Stomach (tissue), 9 donors: ENCODE results near the gene RPL28. TPM values are rescaled to one million over a fixed set of nuclear protein-coding genes. Genes with fewer than 3 reads are reported as not detected.

Experiments
- DNase-seq, 2 donors: peaks; one replicate each; pipeline versions ENCODE4 v3.0.0 to v3.0.0-alpha.2; 2013 to 2019
- H3K27ac ChIP-seq, 5 donors: fragments of 200-600 bp in 4 of 5; sonication (generic) in 4 of 5; one replicate each; pipeline ENCODE4 v1.5.1; 2013 to 2019; ENCODE audit warnings: mild to moderate bottlenecking in 1 of 5, moderate library complexity in 1 of 5
- H3K27me3 ChIP-seq, 3 donors: fragments of 200-600 bp; sonication (generic); one replicate each; pipeline ENCODE4 v1.5.1; 2017 to 2019; ENCODE audit warnings: mixed run types in 1 of 3
- H3K36me3 ChIP-seq, 4 donors: fragments of 200-600 bp; sonication (generic); 1 replicate in 3 of 4; 2 replicates in 1 of 4; pipeline ENCODE4 v1.5.1; 2016 to 2019
- H3K4me1 ChIP-seq, 4 donors: fragments of 200-600 bp; sonication (generic); one replicate each; pipeline ENCODE4 v1.5.1; 2016 to 2019
- H3K4me3 ChIP-seq, 4 donors: fragments of 200-600 bp; sonication (generic) in 3 of 4; one replicate each; pipeline ENCODE4 v1.5.1; 2016 to 2019; ENCODE audit warnings: mild to moderate bottlenecking in 1 of 4
- H3K9me3 ChIP-seq, 4 donors: fragments of 200-600 bp; sonication (generic); one replicate each; pipeline ENCODE4 v1.5.1; 2016 to 2019
- EP300 ChIP-seq: sonication (generic); formaldehyde crosslinking; IDR thresholded peaks from one replicate; pipeline ENCODE4 v1.6.1; 2017; ENCODE audit warnings: antibody characterized with exemption
- POLR2A ChIP-seq, 4 donors: fragments of 450-650 bp; IDR thresholded peaks; one replicate each; pipeline ENCODE4 v1.6.1; 2016; ENCODE audit warnings: antibody characterized with exemption in 4 of 4, control low read depth in 2 of 4, mild to moderate bottlenecking in 1 of 4, moderate library complexity in 1 of 4
- POLR2AphosphoS5 ChIP-seq, 3 donors: sonication (generic); formaldehyde crosslinking; IDR thresholded peaks; one replicate each; pipeline ENCODE4 v1.6.1; 2016; ENCODE audit warnings: antibody characterized with exemption in 3 of 3
- WGBS, 5 donors: extraction: QIAGEN DNeasy Blood & Tissue Kit in 3 of 5; methylation state at CpG; one replicate each; pipeline versions ENCODE4 v1.1.5 to v1.1.7; 2013 to 2018; 5-methylcytosine and 5-hydroxymethylcytosine counted together
- intact Hi-C: fragments of 100-400 bp; cut with DNase I; formaldehyde crosslinking; loops from one replicate; pipeline ENCODE4 v1.15.1; 2023; ENCODE audit warnings: low total_unique reads
- polyA plus RNA-seq, 3 donors: library from polyadenylated mRNA; stranded (reverse); fragments of 200-250 nt; gene quantifications; one replicate each; pipeline ENCODE4 v1.2.3, GENCODE V29; 2013
- total RNA-seq, 5 donors: library from RNA; depleted of rRNA; stranded (reverse); fragments of >200 nt; gene quantifications; one replicate each; pipeline versions ENCODE4 v1.1.0 to v1.2.3, GENCODE V29; 2014 to 2016
- TF ChIP-seq, protein P1 (sequence below), 7 experiments: fragments of 450-650 bp in 4 of 7; fragments of 200-600 bp in 3 of 7; sonication (generic) in 3 of 7; IDR thresholded peaks; one replicate each; pipeline ENCODE4 v1.5.1; 2016 to 2019; ENCODE audit warnings: antibody characterized with exemption in 7 of 7, control low read depth in 2 of 7, mild to moderate bottlenecking in 1 of 7
- donor health status: healthy with polysubstance abuse.
- donor health status: Bipolar disorder and iron deficiency.
- donor health status: healthy.

RPL28 gene
- total and polyA plus RNA-seq, 8 donors, result 47.5 to 2,388 (median 624) TPM

- WGBS, 5 donors, result 3 to 6% (median 5%) methylated on average over 35 to 57 of the region's 57 CpGs
- H3K4me1 ChIP-seq, result peaks cover 22 to 24% (median 22%) of the 10 kb centered on the region in 4 donors
- no peak for TF ChIP-seq POLR2AphosphoS5 (IDR thresholded peaks at IDR 0.05)
- TF ChIP-seq EP300, result no peak
- no peak for TF ChIP-seq POLR2A (IDR thresholded peaks at IDR 0.05)
- TF ChIP-seq, protein P1, sequence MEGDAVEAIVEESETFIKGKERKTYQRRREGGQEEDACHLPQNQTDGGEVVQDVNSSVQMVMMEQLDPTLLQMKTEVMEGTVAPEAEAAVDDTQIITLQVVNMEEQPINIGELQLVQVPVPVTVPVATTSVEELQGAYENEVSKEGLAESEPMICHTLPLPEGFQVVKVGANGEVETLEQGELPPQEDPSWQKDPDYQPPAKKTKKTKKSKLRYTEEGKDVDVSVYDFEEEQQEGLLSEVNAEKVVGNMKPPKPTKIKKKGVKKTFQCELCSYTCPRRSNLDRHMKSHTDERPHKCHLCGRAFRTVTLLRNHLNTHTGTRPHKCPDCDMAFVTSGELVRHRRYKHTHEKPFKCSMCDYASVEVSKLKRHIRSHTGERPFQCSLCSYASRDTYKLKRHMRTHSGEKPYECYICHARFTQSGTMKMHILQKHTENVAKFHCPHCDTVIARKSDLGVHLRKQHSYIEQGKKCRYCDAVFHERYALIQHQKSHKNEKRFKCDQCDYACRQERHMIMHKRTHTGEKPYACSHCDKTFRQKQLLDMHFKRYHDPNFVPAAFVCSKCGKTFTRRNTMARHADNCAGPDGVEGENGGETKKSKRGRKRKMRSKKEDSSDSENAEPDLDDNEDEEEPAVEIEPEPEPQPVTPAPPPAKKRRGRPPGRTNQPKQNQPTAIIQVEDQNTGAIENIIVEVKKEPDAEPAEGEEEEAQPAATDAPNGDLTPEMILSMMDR (IDR thresholded peaks at IDR 0.05), result no peak
- no peak overlapping the region for H3K27ac ChIP-seq
- H3K36me3 ChIP-seq, result peaks cover 0 to 34% (median 25%) of the 10 kb centered on the region in 4 donors
- peak in 1 of 2 donors; percentile 72 for DNase-seq
- H3K9me3 ChIP-seq, result no peaks in the 10 kb centered on the region
- H3K4me3 ChIP-seq, result peak overlapping the region in 3 of 4 donors; percentile 21 to 35 (median 22)
- intact Hi-C loops, result no loop called here
- H3K27me3 ChIP-seq, result peaks cover 18 to 51% (median 34%) of the 10 kb centered on the region in 3 donors
Measured at GRCh38 chr19:55451965-55452748, 66.4 kb downstream of the RPL28 start.

Other genes starting within 250 kb of the RPL28 start
- gene TNNT1, start 236.7 kb upstream of the RPL28 start, total RNA-seq, result 1 to 10 TPM in 1 of 5 donors, not detected in 4; 1.1 TPM
- gene TNNT1, start 236.7 kb upstream of the RPL28 start, polyA plus RNA-seq, result 10 to 100 TPM in 1 of 3 donors, 1 to 10 TPM in 1, under 1 TPM in 1; 0.87 to 19.6 (median 6.7) TPM
- not detected for gene TNNI3, start 228.2 kb upstream of the RPL28 start, total RNA-seq
- gene TNNI3, start 228.2 kb upstream of the RPL28 start, polyA plus RNA-seq, result 10 to 100 TPM in 1 of 3 donors, 1 to 10 TPM in 2; 4.2 to 14.1 (median 7.8) TPM
- 1 to 10 TPM in 1 of 5 donors, not detected in 4; 1.9 TPM for gene DNAAF3, start 219.3 kb upstream of the RPL28 start, total RNA-seq
- gene DNAAF3, start 219.3 kb upstream of the RPL28 start, polyA plus RNA-seq, result under 1 TPM in 2 of 3 donors, not detected in 1; 0.68 to 0.75 TPM
- 1 to 10 TPM in 1 of 5 donors, not detected in 4; 1.8 TPM for gene SYT5, start 205.6 kb upstream of the RPL28 start, total RNA-seq
- 1 to 10 TPM in 2 of 3 donors, under 1 TPM in 1; 0.20 to 2.8 (median 1.7) TPM for gene SYT5, start 205.6 kb upstream of the RPL28 start, polyA plus RNA-seq
- 10 to 100 TPM; 34.9 to 83.9 (median 52.5) TPM for gene PTPRH, start 176.4 kb upstream of the RPL28 start, total RNA-seq
- gene PTPRH, start 176.4 kb upstream of the RPL28 start, polyA plus RNA-seq, result 10 to 100 TPM in 2 of 3 donors, 1 to 10 TPM in 1; 5.3 to 22.5 (median 17.3) TPM
- gene TMEM86B, start 157.2 kb upstream of the RPL28 start, total RNA-seq, result 10 to 100 TPM in 2 of 5 donors, 1 to 10 TPM in 2, under 1 TPM in 1; 0.29 to 47.8 (median 4.9) TPM
- 10 to 100 TPM in 2 of 3 donors, 1 to 10 TPM in 1; 9.1 to 12.4 (median 10.4) TPM for gene TMEM86B, start 157.2 kb upstream of the RPL28 start, polyA plus RNA-seq
- gene PPP6R1, start 126.9 kb upstream of the RPL28 start, total RNA-seq, result 100 to 1,000 TPM in 1 of 5 donors, 10 to 100 TPM in 4; 36.9 to 112 (median 79.9) TPM
- 10 to 100 TPM; 19.5 to 33.6 (median 24.4) TPM for gene PPP6R1, start 126.9 kb upstream of the RPL28 start, polyA plus RNA-seq
- 10 to 100 TPM in 3 of 5 donors, 1 to 10 TPM in 2; 5.3 to 69.2 (median 14.9) TPM for gene HSPBP1, start 105.8 kb upstream of the RPL28 start, total RNA-seq
- gene HSPBP1, start 105.8 kb upstream of the RPL28 start, polyA plus RNA-seq, result 10 to 100 TPM; 27.5 to 40.2 (median 32.6) TPM
- 10 to 100 TPM in 2 of 5 donors, 1 to 10 TPM in 1, not detected in 2; 5.7 to 67.7 (median 45.1) TPM for gene BRSK1, start 101.9 kb upstream of the RPL28 start, total RNA-seq
- 1 to 10 TPM; 1.5 to 5.0 (median 2.4) TPM for gene BRSK1, start 101.9 kb upstream of the RPL28 start, polyA plus RNA-seq
- 10 to 100 TPM in 1 of 5 donors, 1 to 10 TPM in 2, not detected in 2; 1.3 to 15.8 (median 3.3) TPM for gene TMEM150B, start 60.6 kb upstream of the RPL28 start, total RNA-seq
- under 1 TPM; 0.18 to 0.92 (median 0.87) TPM for gene TMEM150B, start 60.6 kb upstream of the RPL28 start, polyA plus RNA-seq
- 100 to 1,000 TPM in 2 of 5 donors, 10 to 100 TPM in 2, 1 to 10 TPM in 1; 4.1 to 122 (median 27.7) TPM for gene KMT5C, start 46.1 kb upstream of the RPL28 start, total RNA-seq
- 1 to 10 TPM; 2.7 to 7.4 (median 5.5) TPM for gene KMT5C, start 46.1 kb upstream of the RPL28 start, polyA plus RNA-seq
- gene COX6B2, start 31.2 kb upstream of the RPL28 start, total RNA-seq, result 10 to 100 TPM in 1 of 5 donors, not detected in 4; 18.2 TPM
- under 1 TPM in 2 of 3 donors, not detected in 1; 0.19 to 0.93 TPM for gene COX6B2, start 31.2 kb upstream of the RPL28 start, polyA plus RNA-seq
- gene GARIN5B, start 22.7 kb upstream of the RPL28 start, total RNA-seq, result not detected
- gene GARIN5B, start 22.7 kb upstream of the RPL28 start, polyA plus RNA-seq, result not detected
- 1 to 10 TPM in 2 of 5 donors, not detected in 3; 1.3 TPM for gene IL11, start 15.5 kb upstream of the RPL28 start, total RNA-seq
- gene IL11, start 15.5 kb upstream of the RPL28 start, polyA plus RNA-seq, result 10 to 100 TPM in 1 of 3 donors, 1 to 10 TPM in 2; 1.0 to 17.4 (median 1.4) TPM
- gene TMEM190, start 9.1 kb upstream of the RPL28 start, total RNA-seq, result not detected
- gene TMEM190, start 9.1 kb upstream of the RPL28 start, polyA plus RNA-seq, result 1 to 10 TPM in 1 of 3 donors, under 1 TPM in 1, not detected in 1; 0.68 to 1.3 TPM
- gene TMEM238, start 1.6 kb upstream of the RPL28 start, total RNA-seq, result 100 to 1,000 TPM in 1 of 5 donors, 10 to 100 TPM in 1, 1 to 10 TPM in 1, not detected in 2; 5.4 to 504 (median 36.1) TPM
- under 1 TPM in 2 of 3 donors, not detected in 1; 0.75 to 0.83 TPM for gene TMEM238, start 1.6 kb upstream of the RPL28 start, polyA plus RNA-seq
- gene UBE2S, start 21.9 kb downstream of the RPL28 start, total RNA-seq, result 10 to 100 TPM in 3 of 5 donors, 1 to 10 TPM in 2; 8.0 to 43.3 (median 20.2) TPM
- 10 to 100 TPM; 11.6 to 13.1 (median 13.1) TPM for gene UBE2S, start 21.9 kb downstream of the RPL28 start, polyA plus RNA-seq
- gene SHISA7, start 57.4 kb downstream of the RPL28 start, total RNA-seq, result not detected
- gene SHISA7, start 57.4 kb downstream of the RPL28 start, polyA plus RNA-seq, result not detected
- 100 to 1,000 TPM in 1 of 5 donors, 10 to 100 TPM in 4; 19.8 to 348 (median 63.6) TPM for gene ISOC2, start 75.7 kb downstream of the RPL28 start, total RNA-seq
- 10 to 100 TPM; 76.7 to 80.5 (median 79.6) TPM for gene ISOC2, start 75.7 kb downstream of the RPL28 start, polyA plus RNA-seq
- gene C19orf85, start 78.8 kb downstream of the RPL28 start, total RNA-seq, result not detected
- under 1 TPM in 1 of 3 donors, not detected in 2; 0.23 TPM for gene C19orf85, start 78.8 kb downstream of the RPL28 start, polyA plus RNA-seq
- 10 to 100 TPM in 1 of 5 donors, 1 to 10 TPM in 3, under 1 TPM in 1; 0.58 to 16.1 (median 5.7) TPM for gene ZNF628, start 90.7 kb downstream of the RPL28 start, total RNA-seq
- 1 to 10 TPM; 2.0 to 7.2 (median 4.3) TPM for gene ZNF628, start 90.7 kb downstream of the RPL28 start, polyA plus RNA-seq
- gene NAT14, start 99.3 kb downstream of the RPL28 start, total RNA-seq, result 1 to 10 TPM in 2 of 5 donors, not detected in 3; 4.3 to 6.4 TPM
- 10 to 100 TPM in 2 of 3 donors, 1 to 10 TPM in 1; 8.7 to 22.1 (median 14.4) TPM for gene NAT14, start 99.3 kb downstream of the RPL28 start, polyA plus RNA-seq
- 10 to 100 TPM in 2 of 5 donors, 1 to 10 TPM in 2, not detected in 1; 2.2 to 15.1 (median 9.8) TPM for gene SSC5D, start 102.5 kb downstream of the RPL28 start, total RNA-seq
- under 1 TPM; 0.46 to 0.87 (median 0.80) TPM for gene SSC5D, start 102.5 kb downstream of the RPL28 start, polyA plus RNA-seq
- gene SBK2, start 151.2 kb downstream of the RPL28 start, total RNA-seq, result not detected
- gene SBK2, start 151.2 kb downstream of the RPL28 start, polyA plus RNA-seq, result not detected
- gene SBK3, start 159.6 kb downstream of the RPL28 start, total RNA-seq, result 1 to 10 TPM in 2 of 5 donors, under 1 TPM in 1, not detected in 2; 0.37 to 6.2 (median 2.0) TPM
- under 1 TPM in 2 of 3 donors, not detected in 1; 0.20 to 0.56 TPM for gene SBK3, start 159.6 kb downstream of the RPL28 start, polyA plus RNA-seq
- 10 to 100 TPM in 1 of 5 donors, 1 to 10 TPM in 4; 3.1 to 12.1 (median 5.1) TPM for gene ZNF579, start 194.9 kb downstream of the RPL28 start, total RNA-seq
- 10 to 100 TPM; 10.8 to 13.0 (median 11.0) TPM for gene ZNF579, start 194.9 kb downstream of the RPL28 start, polyA plus RNA-seq
- 10 to 100 TPM in 1 of 5 donors, 1 to 10 TPM in 3, not detected in 1; 4.0 to 16.8 (median 6.7) TPM for gene FIZ1, start 213.6 kb downstream of the RPL28 start, total RNA-seq
- gene FIZ1, start 213.6 kb downstream of the RPL28 start, polyA plus RNA-seq, result 10 to 100 TPM in 1 of 3 donors, 1 to 10 TPM in 2; 8.7 to 10.8 (median 9.4) TPM
- 10 to 100 TPM in 3 of 5 donors, 1 to 10 TPM in 2; 2.9 to 54.3 (median 17.4) TPM for gene ZNF524, start 214.4 kb downstream of the RPL28 start, total RNA-seq
- 10 to 100 TPM; 61.3 to 70.7 (median 68.9) TPM for gene ZNF524, start 214.4 kb downstream of the RPL28 start, polyA plus RNA-seq
- 10 to 100 TPM in 3 of 5 donors, 1 to 10 TPM in 2; 1.3 to 60.5 (median 11.6) TPM for gene ZNF865, start 219.7 kb downstream of the RPL28 start, total RNA-seq
- 1 to 10 TPM; 5.3 to 6.3 (median 6.1) TPM for gene ZNF865, start 219.7 kb downstream of the RPL28 start, polyA plus RNA-seq
- 10 to 100 TPM in 1 of 5 donors, 1 to 10 TPM in 3, not detected in 1; 1.8 to 15.1 (median 4.6) TPM for gene ZNF784, start 238.6 kb downstream of the RPL28 start, total RNA-seq
- 1 to 10 TPM; 4.2 to 6.0 (median 5.9) TPM for gene ZNF784, start 238.6 kb downstream of the RPL28 start, polyA plus RNA-seq